ENCODE measurements around the gene NT5C3A. TPM values are rescaled to one million over a fixed set of nuclear protein-coding genes. Genes with fewer than 3 reads are reported as not detected.
A peak's percentile ranks its signal among the peaks of the same experiment; 100 is the strongest.
"Not testable (repeated sequence)": the region's sequence is repeated elsewhere in the genome, so short reads cannot be mapped to it uniquely, and the experiment has no call there.

The NT5C3A gene
- total RNA-seq (10 to 100 TPM; 36.5 to 82.2 TPM), total RNA-seq (43.7 to 45.1 reads per million in 2 donors)

DNA sequence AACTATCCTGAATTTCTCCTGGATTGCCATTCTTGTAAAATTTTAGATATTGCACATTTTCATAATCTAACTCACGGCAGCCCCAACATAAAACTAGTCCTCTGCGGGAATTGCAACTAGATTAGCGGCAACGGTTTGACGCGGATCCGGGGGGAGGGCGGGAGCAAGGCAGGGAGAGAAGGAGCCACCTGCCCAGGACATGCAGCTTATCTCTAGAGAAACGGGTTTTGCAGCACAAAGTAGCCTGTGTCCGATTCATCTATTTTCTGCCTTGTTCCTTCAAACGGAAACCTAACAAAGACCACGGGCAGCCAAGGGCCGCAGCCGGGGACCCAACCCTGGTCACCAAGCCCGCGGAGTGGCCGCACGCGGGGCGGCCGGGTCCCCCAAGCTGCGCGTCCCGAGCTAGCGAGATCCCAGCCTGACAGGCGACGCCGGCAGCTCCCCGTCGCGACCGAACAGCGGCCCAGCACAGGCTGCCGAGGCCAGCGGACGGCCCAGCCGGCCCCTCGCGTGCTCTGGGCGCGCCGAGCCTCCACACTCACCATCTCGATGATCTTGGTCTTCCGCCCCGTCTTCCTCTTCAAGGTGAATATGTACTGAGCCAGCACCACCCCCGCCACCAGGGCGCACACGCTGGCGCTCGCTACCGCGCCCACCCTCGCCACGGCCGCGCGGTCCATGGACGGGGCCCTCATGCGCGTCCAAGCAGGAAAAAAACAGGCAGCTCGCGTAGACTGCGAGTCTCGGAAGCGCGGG is at the start of gene NT5C3A:
Gene NT5C3A, minus strand, starts transcription at position 754 of the 759 bp plus-strand sequence. Its CDS starts 71 bp downstream, at position 683.
- ATAC-seq (no peak), DNase-seq (peak; percentile 5 to 18 (median 9))
- Mint-ChIP-seq H3K4me1 (peaks cover 32% of the 10 kb centered on the region), H3K27ac (peak within 1 kb of the TSS; percentile 81), H3K27me3 (no peaks in the 10 kb centered on the region), H3K4me3 (peak within 1 kb of the TSS; percentile 94), H3K36me3 (ENCODE audit: low read depth) (no peaks in the 10 kb centered on the region)
- no peaks in the 10 kb centered on the region for H3K9me3 ChIP-seq (ENCODE audit: control insufficient read depth, low read length, poor library complexity, severe bottlenecking)

GRCh38 chr7:33111614-33112013 is 49.0 kb upstream of the NT5C3A start:
- Mint-ChIP-seq H3K27ac (no peak overlapping the region), H3K4me3 (no peak overlapping the region), H3K36me3 (ENCODE audit: low read depth) (peaks cover 3% of the 10 kb centered on the region), H3K4me1 (peaks cover 15% of the 10 kb centered on the region), H3K27me3 (peaks cover 41% of the 10 kb centered on the region)
- ATAC-seq = no peak
- H3K9me3 ChIP-seq (ENCODE audit: control insufficient read depth, low read length, poor library complexity, severe bottlenecking) = no peaks in the 10 kb centered on the region
- DNase-seq = no peak

DNA sequence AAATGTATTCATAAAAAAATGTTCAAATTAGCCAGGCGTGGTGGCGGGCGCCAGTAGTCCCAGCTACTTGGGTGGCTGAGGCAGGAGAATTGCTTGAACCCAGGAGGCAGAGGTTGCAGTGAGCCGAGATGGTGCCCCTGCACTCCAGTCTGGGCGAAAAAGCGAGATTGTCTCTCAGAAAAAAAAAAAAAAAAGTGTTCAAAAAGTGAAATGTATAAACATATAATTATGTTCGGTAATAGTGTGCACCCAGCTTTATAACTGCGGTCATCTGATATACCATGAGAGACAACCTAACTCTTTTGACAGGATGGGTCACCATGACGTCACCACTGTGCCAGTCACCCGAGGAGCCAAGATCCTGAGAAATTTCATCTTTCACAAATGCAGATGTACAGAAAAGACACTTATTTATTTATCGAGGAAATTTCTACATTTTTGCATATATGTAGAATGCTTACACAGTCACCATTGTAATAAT is 47.2 kb upstream of the NT5C3A start:
- H3K27ac Mint-ChIP-seq = peak overlapping the region; percentile 47
- peaks cover 33% of the 10 kb centered on the region for H3K27me3 Mint-ChIP-seq
- no peak for DNase-seq

GRCh38 chr7:33109005-33109757 is 46.6 kb upstream of the NT5C3A start, which contains the start of gene RP9:
Gene RP9, minus strand, starts transcription at chr7:33109404. Its CDS starts 32 bp downstream, at chr7:33109372.
- peak; percentile 73 to 77 (median 75) for DNase-seq
- Mint-ChIP-seq H3K27ac (peak within 1 kb of the TSS; percentile 66), H3K27me3 (peaks cover 27% of the 10 kb centered on the region), H3K4me1 (peaks cover 22% of the 10 kb centered on the region), H3K4me3 (peak within 1 kb of the TSS; percentile 92), H3K36me3 (ENCODE audit: low read depth) (peaks cover 3% of the 10 kb centered on the region)
- ATAC-seq = peak; percentile 92
- no peaks in the 10 kb centered on the region for H3K9me3 ChIP-seq (ENCODE audit: control insufficient read depth, low read length, poor library complexity, severe bottlenecking)

More for the DNA sequence above, 47.2 kb upstream of the NT5C3A start:
- H3K4me1 Mint-ChIP-seq = peaks cover 22% of the 10 kb centered on the region
- H3K9me3 ChIP-seq (ENCODE audit: control insufficient read depth, low read length, poor library complexity, severe bottlenecking) = no peaks in the 10 kb centered on the region
- H3K4me3 Mint-ChIP-seq = peak overlapping the region; percentile 55
- H3K36me3 Mint-ChIP-seq (ENCODE audit: low read depth) = peaks cover 3% of the 10 kb centered on the region
- ATAC-seq = no peak

DNA sequence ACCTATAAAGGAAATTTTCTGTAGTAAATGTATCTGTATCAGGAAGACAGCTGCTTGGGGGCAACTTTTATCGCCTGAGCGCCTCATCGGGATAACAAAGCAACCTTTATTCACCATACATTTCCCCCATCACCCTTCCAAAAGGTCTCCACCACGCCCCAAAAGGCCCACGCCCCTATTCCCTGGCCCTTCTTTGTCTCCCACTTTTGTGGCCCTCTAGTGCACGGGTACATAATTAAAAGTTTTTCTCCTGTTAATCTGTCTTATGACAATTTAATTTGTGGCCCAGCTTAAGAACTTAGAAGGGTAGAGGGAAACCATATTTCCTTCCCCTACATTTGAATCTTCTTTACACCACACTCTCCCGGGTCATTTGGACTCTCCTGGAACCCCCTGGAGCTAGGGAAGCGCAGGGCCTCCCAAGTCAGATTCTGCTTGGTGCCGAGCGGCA is 46.0 kb upstream of the NT5C3A start:
- Mint-ChIP-seq H3K27me3 (peaks cover 24% of the 10 kb centered on the region), H3K27ac (peak overlapping the region; percentile 66), H3K4me1 (peaks cover 28% of the 10 kb centered on the region), H3K36me3 (ENCODE audit: low read depth) (peaks cover 3% of the 10 kb centered on the region), H3K4me3 (peak overlapping the region; percentile 92)
- no peaks in the 10 kb centered on the region for H3K9me3 ChIP-seq (ENCODE audit: control insufficient read depth, low read length, poor library complexity, severe bottlenecking)
- ATAC-seq (peak; percentile 12), DNase-seq (no peak)

- H3K9me3 ChIP-seq (ENCODE audit: control insufficient read depth, low read length, poor library complexity, severe bottlenecking) = no peaks in the 10 kb centered on the region
- DNase-seq = peak in 1 of 3 donors; percentile 19
- peaks cover 16% of the 10 kb centered on the region for H3K27me3 Mint-ChIP-seq
- H3K4me3 Mint-ChIP-seq = peak overlapping the region; percentile 92
- peak overlapping the region; percentile 66 for H3K27ac Mint-ChIP-seq
- H3K4me1 Mint-ChIP-seq = peaks cover 33% of the 10 kb centered on the region
- no peak for ATAC-seq
- H3K36me3 Mint-ChIP-seq (ENCODE audit: low read depth) = no peaks in the 10 kb centered on the region
These were observed 44.8 kb upstream of the NT5C3A start for GRCh38 chr7:33107136-33108066.

GRCh38 chr7:33101906-33102305 is 39.3 kb upstream of the NT5C3A start:
- no peak overlapping the region for H3K4me3 Mint-ChIP-seq
- no peaks in the 10 kb centered on the region for H3K36me3 Mint-ChIP-seq (ENCODE audit: low read depth)
- no peaks in the 10 kb centered on the region for H3K9me3 ChIP-seq (ENCODE audit: control insufficient read depth, low read length, poor library complexity, severe bottlenecking)
- DNase-seq (no peak), ATAC-seq (no peak)
- no peaks in the 10 kb centered on the region for H3K27me3 Mint-ChIP-seq
- H3K4me1 Mint-ChIP-seq = peaks cover 25% of the 10 kb centered on the region
- H3K27ac Mint-ChIP-seq = no peak overlapping the region

DNA sequence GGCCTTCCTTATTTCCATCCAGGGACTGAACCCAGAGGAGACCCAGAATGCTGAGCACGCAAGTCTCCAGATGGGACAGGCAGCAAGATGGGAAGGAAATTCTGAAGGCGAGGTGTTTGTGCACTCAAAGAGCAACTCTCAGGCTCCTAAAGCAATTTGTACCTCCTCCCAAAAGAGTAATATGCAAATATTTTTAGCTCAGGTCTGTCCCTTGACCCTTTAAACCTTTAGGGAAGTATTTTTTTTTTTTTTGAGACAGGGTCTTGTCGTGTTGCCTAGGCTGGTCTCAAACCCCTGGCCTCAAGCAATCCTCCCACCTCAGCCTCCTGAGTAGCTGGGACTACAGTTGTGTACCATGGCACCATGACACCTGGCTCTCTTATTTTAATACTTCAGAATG is 38.2 kb upstream of the NT5C3A start:
- Mint-ChIP-seq H3K27ac (peak overlapping the region; percentile 54), H3K4me1 (peaks cover 18% of the 10 kb centered on the region), H3K4me3 (no peak overlapping the region), H3K36me3 (ENCODE audit: low read depth) (no peaks in the 10 kb centered on the region), H3K27me3 (no peaks in the 10 kb centered on the region)
- no peaks in the 10 kb centered on the region for H3K9me3 ChIP-seq (ENCODE audit: control insufficient read depth, low read length, poor library complexity, severe bottlenecking)
- DNase-seq (no peak), ATAC-seq (no peak)

DNA sequence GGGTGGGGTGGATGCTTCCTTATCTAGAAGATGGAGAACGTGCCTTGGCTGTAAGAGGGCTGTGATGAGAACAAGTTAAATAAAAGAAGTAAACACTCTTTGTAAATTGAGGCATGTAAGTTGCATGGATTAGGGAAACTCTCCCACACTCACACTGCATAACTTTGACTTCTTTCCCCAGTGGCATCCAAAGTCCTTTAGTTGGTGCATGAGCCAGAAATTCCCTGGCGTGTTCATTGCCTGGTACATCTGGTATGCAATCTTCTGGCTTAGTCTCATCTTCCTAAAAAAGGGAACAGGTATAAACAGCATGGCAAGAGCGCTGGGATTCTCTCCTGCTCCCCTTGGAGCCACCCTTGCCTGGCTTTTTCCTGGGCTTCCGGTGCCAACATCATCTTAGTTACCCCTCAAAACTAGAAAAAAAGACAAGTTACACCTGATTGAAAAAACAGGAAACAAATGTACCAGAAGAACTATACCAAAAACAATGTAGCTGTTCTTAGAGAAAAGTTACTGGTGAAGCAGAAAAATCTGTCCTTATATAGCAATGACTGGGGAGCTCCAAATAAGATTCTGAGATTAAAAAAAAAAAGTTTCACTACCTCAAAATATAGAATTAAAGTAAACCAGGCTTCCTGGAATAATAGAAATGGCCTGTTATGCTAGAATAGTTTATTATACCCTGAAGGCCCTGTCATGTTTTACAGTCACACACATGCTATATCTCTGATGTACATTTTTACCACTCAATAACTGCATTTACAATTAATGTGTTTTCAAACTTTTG is 36.8 kb upstream of the NT5C3A start:
- peaks cover 16% of the 10 kb centered on the region for H3K4me1 Mint-ChIP-seq
- H3K4me3 Mint-ChIP-seq = no peak overlapping the region
- no peaks in the 10 kb centered on the region for H3K36me3 Mint-ChIP-seq (ENCODE audit: low read depth)
- no peaks in the 10 kb centered on the region for H3K9me3 ChIP-seq (ENCODE audit: control insufficient read depth, low read length, poor library complexity, severe bottlenecking)
- ATAC-seq (no peak), DNase-seq (no peak)
- no peaks in the 10 kb centered on the region for H3K27me3 Mint-ChIP-seq
- peak overlapping the region; percentile 54 for H3K27ac Mint-ChIP-seq

- not testable (repeated sequence) for H3K27ac Mint-ChIP-seq; H3K27me3 Mint-ChIP-seq; H3K4me1 Mint-ChIP-seq; DNase-seq; H3K36me3 Mint-ChIP-seq (ENCODE audit: low read depth); ATAC-seq; H3K4me3 Mint-ChIP-seq; H3K9me3 ChIP-seq (ENCODE audit: control insufficient read depth, low read length, poor library complexity, severe bottlenecking)
These were observed 32.2 kb upstream of the NT5C3A start for GRCh38 chr7:33094745-33095275.

GRCh38 chr7:33093266-33093665 is 30.7 kb upstream of the NT5C3A start:
- DNase-seq = no peak
- H3K27ac Mint-ChIP-seq = no peak overlapping the region

More at GRCh38 chr7:33093266-33093665, 30.7 kb upstream of the NT5C3A start:
- Mint-ChIP-seq H3K4me3 (no peak overlapping the region), H3K36me3 (ENCODE audit: low read depth) (peaks cover 4% of the 10 kb centered on the region), H3K4me1 (peaks cover 2% of the 10 kb centered on the region), H3K27me3 (no peaks in the 10 kb centered on the region)
- no peak for ATAC-seq
- no peaks in the 10 kb centered on the region for H3K9me3 ChIP-seq (ENCODE audit: control insufficient read depth, low read length, poor library complexity, severe bottlenecking)
